PC-3 (cell line): ENCODE measurements around the gene NTHL1.

Source experiments
- EZH2 ChIP-seq: fragments of 300-600 bp; sonication (generic); IDR thresholded peaks from one replicate; pipeline ENCODE4 v1.6.1; 2017; ENCODE audit warnings: antibody characterized with exemption, mild to moderate bottlenecking, low read length; ENCODE audit not compliant: unreplicated experiment
- EZH2phosphoT487 ChIP-seq: fragments of 300-600 bp; sonication (generic); IDR thresholded peaks from 2 replicates; pipeline ENCODE4 v1.6.1; 2018; ENCODE audit warnings: mild to moderate bottlenecking, antibody characterized with exemption, low read length, borderline replicate concordance
- TF ChIP-seq, protein P1 (sequence below): fragments of 300-600 bp; sonication (generic); conservative IDR thresholded peaks from 2 replicates; pipeline ENCODE4 v1.5.1; 2017; ENCODE audit warnings: antibody characterized with exemption, low read depth, mild to moderate bottlenecking, low read length

- TF ChIP-seq, protein P1, sequence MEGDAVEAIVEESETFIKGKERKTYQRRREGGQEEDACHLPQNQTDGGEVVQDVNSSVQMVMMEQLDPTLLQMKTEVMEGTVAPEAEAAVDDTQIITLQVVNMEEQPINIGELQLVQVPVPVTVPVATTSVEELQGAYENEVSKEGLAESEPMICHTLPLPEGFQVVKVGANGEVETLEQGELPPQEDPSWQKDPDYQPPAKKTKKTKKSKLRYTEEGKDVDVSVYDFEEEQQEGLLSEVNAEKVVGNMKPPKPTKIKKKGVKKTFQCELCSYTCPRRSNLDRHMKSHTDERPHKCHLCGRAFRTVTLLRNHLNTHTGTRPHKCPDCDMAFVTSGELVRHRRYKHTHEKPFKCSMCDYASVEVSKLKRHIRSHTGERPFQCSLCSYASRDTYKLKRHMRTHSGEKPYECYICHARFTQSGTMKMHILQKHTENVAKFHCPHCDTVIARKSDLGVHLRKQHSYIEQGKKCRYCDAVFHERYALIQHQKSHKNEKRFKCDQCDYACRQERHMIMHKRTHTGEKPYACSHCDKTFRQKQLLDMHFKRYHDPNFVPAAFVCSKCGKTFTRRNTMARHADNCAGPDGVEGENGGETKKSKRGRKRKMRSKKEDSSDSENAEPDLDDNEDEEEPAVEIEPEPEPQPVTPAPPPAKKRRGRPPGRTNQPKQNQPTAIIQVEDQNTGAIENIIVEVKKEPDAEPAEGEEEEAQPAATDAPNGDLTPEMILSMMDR, result no peak
- no peak for TF ChIP-seq EZH2
- no peak for TF ChIP-seq EZH2phosphoT487
Measured at GRCh38 chr16:2058420-2058819, 10.8 kb upstream of the NTHL1 start.
